ENCODE data around the gene FOXP3.

Gene FOXP3

DNA sequence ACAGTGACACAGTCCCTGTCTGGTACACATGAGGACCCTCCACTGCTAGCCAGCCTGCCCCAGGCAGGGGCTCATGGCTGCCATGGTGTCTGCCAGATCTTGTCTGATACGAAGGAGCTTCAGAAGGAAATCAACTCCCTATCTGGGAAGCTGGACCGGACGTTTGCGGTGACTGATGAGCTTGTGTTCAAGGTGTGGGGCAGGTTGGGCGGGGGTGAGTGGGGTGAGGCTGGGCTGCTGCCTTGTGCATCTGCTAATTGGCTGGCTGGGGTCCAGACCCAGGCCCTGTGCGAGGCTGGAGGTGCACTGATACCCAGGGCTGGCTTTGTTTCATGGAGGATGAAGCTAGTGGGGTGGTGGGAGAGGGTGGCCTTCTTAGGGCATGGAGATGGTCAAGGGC, 15.4 kb downstream of the FOXP3 start:
- DNase-seq: no peak

DNA sequence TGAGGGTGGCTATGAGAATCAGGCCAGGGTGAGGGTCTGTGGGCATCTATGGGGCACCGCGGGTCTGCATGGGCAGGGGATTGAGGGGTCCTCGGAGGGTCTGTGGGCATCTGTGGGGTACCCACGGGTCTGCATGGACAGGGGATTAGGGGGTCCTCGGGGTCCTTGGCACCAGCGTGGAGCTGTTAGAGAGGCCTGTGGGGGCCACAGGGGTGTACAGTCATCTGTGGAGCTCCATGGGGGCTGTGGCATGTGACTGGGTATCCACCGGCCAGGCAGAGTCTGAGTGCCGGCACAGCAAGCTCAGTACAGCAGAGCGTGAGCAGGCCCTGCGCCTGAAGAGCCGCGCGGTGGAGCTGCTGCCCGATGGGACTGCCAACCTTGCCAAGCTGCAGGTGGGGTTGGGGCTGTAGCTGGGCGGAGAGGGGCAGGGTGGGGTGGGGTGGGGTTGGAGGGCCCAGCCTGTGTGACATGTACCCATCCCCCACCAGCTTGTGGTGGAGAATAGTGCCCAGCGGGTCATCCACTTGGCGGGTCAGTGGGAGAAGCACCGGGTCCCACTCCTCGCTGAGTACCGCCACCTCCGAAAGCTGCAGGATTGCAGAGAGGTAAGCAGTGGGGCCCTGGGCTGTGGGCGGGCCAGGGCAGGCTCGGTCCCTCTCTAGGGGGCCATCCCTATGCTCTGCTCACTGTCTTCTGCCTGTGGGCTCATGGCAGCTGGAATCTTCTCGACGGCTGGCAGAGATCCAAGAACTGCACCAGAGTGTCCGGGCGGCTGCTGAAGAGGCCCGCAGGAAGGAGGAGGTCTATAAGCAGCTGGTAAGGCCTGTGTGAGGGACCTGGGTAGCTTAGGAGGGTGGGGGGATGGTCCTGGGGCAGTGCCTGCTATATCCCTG, 16.3 kb downstream of the FOXP3 start:
- no peak for DNase-seq

DNA sequence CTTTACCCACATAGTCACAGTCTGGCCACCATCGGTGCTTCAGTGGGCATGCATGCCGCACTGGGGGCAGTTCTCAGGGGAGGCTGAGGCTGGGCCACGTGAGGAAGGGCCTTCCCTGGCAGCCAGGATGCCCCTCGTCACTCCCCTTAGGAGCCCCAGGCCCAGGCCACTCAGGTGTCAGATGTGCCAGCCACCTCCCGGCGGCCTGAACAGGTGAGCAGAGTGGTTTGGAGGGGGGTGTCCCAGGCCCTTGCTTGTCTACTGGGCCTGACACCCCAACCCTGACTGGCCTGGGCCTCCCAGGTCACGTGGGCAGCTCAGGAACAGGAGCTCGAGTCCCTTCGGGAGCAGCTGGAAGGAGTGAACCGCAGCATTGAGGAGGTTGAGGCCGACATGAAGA, 17.2 kb downstream of the FOXP3 start:
- no peak for DNase-seq

DNA sequence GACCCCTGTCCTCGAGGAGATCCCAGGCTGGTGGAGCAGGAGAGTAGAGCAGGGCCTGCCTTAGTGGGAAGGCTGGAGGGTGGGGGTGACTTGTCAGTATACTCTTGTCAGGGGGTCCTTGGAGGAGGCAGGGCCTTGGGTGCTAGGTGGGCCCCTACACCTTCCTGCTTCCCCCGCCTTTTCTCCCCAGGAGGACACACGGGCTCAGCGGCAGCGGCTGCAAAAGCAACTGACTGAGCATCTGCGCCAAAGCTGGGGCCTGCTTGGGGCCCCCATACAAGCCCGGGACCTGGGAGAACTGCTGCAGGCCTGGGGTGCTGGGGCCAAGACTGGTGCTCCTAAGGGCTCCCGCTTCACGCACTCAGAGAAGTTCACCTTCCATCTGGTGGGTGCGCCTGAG, 18.0 kb downstream of the FOXP3 start:
- DNase-seq: no peak

DNA sequence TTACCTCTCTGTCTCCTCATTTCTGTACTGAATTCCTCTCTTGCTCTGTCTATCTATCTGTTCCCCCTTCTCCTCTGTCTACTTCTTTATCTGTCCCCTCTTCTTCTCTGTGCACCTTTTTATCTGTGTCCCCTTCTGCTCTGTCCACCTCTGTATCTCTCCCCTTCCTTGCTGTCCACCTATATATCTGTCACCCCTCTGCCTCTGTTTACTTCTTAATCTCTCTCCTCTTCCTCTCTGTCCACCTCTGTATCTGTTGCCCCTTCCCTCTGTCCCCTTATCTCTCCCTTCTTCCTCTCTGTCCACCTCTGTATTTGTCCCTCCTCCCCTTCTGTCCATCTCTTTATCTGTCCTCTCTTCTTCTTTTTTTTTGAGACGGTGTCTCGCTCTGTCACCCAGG, 20.3 kb downstream of the FOXP3 start:
- no peak for DNase-seq

DNA sequence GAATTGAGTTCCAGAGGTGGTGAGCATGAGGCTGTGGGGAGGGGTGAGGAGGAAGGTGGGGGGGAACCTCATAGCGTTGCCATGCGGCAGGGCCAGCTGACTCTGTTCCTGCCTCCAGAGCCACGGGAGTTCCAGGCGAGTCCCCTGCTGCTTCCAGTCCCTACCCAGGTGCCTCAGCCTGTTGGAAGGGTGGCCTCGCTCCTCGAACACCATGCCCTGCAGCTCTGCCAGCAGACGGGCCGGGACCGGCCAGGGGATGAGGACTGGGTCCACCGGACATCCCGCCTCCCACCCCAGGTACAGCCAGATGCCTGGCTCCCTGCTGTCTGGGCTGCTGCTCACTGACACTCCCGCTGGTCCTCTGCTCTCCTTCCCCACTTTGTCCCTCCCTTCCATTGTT, 21.3 kb downstream of the FOXP3 start:
- DNase-seq: no peak

DNA sequence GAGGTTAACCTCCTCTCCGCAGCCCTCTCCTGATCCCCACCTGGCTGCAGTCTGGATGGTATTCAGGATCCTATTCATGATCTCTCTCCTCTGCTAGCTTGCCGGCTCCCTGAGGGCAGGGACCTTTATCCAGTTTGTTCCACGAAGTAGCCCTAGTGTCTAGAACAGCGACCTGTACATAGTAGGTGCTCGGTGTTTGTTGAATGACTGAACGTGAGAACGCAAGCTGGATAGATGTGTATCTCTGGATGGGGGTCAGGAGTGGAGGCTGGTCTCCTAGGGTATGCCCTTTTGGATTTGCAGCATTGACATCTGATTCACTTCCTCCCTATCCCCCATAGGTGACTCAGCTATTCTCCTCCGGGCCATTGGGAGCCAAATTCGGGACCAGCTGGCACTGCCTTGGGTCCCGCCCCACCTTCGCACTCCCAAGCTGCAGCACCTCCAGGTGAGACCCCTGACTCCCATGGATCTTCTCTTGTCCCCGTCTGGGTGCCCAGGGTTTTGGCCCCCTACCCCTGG, 21.9 kb downstream of the FOXP3 start:
- DNase-seq: no peak

DNA sequence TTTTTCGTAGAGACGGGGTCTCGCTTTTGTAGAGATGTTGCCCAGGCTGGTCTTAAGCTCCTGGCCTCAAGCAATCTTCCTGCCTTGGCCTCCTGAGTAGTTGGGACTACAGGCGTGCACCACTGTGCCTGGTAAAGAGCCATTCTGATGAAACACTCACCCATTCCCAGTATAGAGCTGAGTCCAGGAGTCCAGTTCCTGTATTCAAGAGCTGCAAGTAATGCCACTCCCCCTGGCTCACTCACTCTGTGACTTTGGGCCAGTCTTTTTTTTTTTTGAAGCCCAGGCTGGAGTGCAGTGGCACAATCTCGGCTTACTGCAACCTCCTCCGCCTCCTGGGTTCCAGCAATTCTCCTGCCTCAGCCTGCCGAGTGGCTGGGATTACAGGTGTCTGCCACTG, 25.8 kb downstream of the FOXP3 start:
- DNase-seq: no peak

DNA sequence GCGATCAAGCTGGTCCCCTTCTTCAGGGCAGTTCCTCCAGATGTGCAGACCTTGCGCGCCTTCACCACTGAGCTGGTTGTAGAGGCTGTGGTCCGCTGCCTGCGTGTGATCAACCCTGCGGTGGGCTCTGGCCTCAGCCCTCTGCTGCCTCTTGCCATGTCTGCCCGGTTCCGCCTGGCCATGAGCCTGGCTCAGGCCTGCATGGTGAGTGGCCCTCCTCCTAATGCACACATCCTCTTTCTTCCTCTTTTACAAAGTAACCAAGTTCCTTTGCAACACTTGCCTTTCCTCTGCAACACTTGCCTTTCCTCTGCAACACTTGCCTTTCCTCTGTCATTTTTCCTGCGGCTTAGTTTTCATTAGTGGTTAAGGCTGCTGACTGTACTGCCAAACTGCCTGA, 27.4 kb downstream of the FOXP3 start:
- DNase-seq: no peak

DNA sequence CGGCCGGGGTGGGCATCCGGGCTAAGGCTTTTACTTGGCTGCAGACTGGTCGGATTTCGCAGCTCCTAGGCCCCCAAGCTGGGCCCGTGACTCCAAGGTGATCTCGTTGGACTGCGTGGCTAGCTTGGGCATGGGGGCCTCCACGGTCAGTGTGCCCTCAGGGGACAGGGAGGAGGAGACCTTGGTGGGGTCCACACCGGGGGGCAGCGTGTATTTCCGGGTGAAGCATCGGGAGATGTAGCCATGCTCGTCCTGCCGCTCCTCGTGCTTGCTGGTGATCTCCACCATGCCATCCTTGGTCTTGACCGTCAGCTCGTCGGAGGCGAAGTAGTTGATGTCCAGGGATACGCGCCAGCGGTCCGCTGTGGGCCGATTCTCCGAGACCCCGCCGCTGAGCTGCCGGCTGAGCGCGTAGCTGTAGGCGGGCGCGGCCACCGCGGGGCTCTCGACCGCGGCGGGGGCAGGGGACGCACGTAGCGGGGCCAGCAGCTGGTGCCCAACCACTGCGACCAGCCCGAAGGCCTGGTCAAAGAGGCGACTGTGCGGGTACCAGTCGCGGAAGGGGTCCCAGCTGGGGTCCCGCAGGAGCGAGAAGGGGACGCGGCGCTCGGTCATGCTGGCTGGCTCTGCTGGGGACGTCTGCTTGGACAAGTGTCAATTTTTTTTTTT, 30.5 kb downstream of the FOXP3 start:
- DNase-seq: no peak

DNA sequence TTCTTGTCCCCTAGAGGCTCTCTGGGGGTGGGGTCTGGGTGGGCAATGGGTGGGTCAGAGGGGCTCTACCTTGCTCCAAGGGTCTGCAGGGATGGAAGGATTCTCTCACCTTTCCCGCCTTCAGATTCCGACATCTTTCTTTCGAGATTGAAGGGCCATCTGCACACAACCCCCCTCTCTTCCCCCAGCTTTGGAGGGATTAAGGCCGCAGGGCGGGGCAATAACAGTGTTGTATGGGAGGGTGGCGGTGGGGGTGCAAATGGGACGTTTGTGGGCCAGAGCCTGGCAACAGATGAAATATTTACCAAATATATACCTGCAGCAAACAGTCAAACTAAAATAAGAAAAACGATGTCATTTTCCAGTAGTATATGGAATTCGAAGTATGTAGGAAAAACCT, 31.3 kb downstream of the FOXP3 start, which contains the start of gene CACNA1F:
Gene CACNA1F (minus strand): TSS at position 165 of the 400 bp plus-strand sequence. CDS start 31 bp downstream, at position 134.
- DNase-seq: no peak

DNA sequence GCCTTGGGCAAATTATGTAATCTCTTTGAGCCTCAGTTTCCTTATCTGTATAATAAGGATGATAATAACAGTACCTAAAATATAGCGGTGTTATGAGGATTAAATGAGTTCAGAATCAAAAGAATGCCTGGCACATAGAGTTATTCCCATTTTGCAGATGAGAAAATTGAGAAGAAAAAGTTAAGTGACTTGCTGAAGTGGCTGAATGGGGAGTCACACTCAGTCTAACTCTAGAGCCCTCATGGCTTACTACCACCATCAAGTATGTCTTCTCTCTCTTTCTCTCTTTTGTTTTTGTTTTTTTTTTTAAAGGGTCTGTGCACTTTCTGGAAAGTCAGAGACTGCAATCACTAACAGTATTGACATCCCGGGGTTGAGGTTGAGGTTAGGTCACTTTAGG, 32.0 kb downstream of the FOXP3 start:
- DNase-seq: no peak

DNA sequence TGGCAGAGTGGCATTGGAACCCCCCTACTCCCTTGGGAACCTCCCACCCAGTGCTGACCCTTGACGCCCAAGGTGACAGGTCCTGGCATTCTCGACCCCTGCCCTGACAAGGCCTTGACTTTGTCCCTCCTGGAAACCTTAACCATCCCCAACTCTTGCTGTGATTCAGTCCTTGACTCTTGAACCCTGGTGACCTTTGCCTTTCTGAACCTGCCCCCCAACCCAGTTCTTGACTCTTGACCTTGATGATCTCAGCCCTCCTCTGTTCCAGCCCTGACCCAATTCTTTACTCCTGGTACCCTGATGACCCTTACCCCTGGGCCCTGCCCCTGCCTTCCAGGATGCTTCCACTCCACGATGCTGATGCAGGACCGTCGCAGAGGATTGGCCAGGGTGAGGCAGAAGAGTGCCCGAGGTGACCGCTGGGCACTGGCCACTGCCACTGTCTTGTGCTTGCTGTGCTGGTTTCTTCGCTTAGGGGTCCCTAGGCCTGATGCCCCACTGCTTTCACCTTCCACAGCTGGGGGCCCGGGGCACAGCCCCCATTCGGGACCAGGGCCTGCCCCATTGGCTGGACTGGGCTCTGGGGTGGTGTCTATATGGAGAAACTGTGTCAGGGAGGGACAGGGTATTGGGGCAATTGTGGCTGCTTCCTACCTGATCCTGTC, 33.0 kb downstream of the FOXP3 start:
- DNase-seq: no peak

DNA sequence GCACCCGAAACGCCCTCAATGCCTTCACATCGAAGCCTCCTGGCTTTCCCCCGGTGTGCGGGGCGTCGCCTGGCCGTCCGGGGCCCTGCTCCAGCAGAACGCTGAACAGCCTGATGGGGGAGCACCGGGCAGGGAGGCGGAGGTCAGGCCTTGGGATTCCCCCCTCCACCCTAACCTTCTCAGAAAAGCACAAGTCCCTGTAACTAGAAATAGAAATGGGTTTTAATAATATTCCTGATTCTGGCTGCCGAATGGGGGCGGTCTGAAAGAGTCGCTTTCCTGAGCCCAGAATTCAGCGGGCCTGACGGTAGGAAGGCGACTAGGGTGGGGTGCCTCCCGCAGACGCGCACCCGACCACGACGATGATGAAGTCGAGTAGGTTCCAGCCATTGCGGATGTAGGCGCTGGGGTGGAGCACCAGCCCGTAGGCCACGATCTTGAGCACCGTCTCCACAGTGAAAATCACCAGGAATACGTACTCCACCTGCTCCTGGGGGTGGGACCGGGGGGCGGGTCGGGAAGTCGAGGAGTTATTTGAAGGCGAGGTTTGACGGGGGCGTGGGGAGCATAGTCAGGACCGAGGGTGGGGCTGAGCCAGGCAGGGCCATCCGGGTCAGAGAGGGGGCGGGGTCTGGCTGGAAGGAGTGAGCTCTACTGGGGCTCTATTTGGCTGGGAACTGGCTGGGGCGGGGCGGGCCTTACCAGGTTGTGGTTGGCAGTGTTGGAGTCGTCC, 33.8 kb downstream of the FOXP3 start:
- no peak for DNase-seq

DNA sequence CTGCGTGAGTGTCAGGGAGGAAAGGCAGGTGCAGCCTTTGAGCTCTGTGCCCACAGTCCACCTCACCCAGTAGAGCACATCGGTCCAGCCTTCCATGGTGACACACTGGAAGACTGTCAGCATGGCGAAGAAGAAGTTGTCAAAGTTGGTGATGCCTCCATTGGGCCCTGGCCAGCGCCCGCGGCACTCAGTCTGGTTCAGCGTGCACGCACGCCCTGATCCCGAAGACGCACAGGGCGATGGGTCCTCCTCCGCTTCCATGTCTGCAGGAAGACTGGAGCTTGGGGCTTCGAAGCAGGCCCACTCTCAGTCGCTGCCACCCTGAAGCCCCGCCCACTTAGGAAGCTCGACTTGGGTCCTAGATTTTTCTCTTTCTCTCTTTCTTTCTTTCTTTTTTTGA, 36.3 kb downstream of the FOXP3 start:
- DNase-seq: no peak

DNA sequence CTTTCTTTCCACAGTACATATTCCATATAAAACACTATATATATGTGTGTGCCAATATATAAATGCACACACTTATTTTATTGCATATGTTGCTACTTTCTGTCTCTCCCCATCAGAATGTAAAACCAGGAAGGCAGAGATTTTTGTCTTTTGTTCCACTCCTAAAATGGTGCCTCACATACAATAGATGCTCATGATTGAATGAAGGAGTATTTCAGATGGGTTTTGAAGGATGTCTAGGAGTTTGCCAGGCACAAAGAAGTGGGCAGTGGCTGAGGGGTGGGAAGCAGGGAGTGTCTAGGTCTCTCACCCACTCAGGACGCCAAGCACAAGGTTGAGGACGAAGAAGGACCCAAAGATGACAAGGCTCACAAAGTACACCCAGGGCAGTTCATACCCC, 36.8 kb downstream of the FOXP3 start:
- DNase-seq: no peak

DNA sequence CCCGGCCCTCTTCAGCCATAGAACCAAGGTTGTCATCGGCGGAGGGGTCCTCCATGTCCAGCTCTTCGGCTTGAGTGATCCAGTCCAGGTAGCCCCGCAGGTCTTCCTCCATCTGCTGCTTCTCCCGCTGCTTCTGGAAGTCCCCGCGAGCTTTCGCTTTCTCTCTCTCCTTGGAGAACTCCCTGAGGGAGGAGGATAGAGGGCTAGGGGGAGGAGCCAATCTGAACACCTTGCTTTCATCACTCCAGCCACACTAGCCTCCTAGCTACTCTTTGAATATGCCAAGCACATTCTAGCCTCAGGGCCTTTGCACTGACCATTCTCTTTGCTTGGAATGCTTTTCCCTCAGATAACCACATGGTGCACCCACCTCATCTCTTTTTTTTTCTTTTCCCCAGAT, 37.6 kb downstream of the FOXP3 start:
- no peak for DNase-seq

DNA sequence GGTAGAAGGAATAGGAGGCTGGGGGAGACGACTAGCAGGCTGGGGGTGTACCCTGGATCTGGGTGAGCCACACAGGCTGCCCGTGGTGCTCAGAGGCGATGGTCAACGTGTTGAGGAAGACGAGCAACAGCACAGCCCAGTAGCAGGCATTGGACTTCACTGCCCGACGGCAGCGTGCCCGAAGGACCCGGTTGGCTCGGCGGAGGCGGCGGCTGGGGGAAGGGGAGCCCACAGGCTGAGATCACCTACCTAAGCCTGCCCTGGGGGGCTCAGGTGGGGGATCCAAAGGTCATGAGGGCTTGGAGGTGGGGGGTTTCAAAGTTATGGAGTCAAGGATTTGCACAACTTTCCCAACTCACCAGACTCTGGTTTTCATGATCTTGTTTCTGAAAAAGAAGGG, 38.7 kb downstream of the FOXP3 start:
- DNase-seq: no peak

DNA sequence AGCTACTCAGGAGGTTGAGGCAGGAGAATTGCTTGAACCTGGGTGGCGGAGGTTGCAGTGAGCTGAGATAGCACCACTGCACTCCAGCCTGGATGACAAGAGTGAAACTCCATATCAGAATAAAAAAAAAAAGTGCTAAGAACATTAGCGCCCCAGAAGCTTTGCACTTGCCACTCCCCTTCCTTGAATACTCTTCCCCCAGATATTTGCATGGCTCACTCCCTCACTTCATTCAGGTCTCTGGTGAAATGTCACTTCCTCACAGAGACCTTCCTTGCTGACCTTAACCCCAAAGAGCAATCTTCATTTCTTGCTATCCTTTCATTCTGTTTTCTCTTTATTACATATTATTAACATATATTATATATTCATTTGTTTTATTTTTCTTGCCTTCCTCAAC, 42.6 kb downstream of the FOXP3 start:
- DNase-seq: no peak

DNA sequence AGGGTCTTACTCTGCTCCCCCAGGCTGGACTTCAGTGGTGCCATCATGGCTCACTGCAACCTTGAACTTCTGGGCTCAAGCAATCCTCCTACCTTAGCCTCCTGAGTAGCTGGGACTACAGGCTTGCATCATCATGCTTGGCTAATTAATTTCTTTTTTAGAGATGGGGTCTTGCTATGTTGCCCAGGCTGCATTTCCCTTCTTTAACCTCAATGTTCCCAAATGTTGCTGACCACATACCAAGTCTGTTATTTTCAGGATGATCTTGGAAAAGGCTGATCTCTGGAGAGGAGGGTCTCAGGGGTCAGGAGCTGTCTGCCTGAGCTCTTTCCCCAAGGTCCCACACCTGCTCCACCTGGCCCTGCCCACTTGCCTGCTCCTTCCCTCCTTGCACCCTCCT, 44.4 kb downstream of the FOXP3 start:
- no peak for DNase-seq

DNA sequence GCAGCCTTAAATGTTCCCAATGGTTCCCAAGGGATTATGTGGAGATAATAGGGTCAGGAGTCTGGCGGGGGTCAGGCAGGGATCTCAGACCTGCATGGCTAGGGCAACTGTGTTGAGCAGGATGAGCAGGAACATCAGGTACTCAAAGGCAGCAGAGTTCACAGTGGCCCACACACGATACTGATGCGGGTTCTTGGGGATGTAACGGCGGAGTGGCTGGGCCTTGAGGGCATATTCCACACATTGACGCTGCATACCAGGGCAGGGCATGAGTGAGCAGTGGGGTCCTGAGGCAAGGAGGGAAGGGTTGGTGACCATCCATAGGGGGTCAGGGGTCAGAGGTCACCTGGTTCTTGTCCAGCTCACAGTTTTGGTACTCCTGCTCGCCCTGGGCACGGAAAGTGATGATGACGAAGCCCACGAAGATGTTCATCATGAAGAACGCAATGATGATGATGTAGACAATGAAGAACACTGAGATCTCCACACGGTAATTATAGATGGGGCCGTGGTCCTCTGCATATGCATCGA, 49.4 kb downstream of the FOXP3 start:
- no peak for DNase-seq

DNA sequence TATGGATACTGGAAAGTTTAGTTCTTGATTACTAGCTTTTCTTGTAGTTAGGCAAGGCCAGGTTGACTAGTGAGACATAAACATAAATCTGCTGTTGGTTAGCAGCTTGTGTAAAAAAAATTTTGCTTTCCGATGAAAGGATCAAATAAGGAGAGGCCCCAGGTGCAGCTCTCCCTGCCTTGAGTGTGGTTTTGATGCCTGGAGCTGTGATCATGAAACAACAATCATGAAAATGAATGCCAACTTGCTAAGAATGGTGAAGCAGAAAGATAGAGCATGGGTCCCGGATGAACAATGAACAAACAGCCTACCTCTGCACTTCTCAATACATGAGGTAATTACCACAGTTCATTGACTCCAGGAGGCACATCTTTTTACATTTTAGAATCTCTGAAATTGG, 50.1 kb downstream of the FOXP3 start:
- no peak for DNase-seq

DNA sequence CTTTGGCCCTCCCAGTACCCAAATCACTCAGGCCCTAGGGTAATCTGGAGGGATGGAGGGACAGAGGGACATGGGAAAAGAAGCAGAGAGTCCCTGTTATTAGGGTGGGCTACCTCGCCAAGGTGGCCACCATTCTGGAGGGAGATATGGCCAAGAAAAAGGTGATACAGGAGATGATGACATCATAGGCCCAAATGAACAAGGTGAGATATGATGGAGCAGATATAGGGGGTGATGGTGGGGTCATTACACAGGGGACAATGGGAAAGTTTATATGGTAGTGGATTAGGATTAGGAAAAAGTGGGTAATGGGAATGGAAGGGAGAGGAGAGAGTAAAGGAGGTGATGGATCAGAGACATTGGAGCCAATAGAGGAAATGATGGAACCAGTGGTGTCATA, 51.6 kb downstream of the FOXP3 start:
- DNase-seq: no peak

Data from fibroblast of upper back skin (primary cell).